Stomach (tissue), 9 donors: ENCODE measurements around the gene LCTL. TPM values are rescaled to one million over a fixed set of nuclear protein-coding genes. Genes with fewer than 3 reads are reported as not detected.
"Not testable (repeated sequence)": the region's sequence is repeated elsewhere in the genome, so short reads cannot be mapped to it uniquely, and the experiment has no call there.

Experiments used
- DNase-seq, 2 donors: peaks; one replicate each; pipeline versions ENCODE4 v3.0.0 to v3.0.0-alpha.2; 2013 to 2019
- H3K27ac ChIP-seq, 5 donors: fragments of 200-600 bp in 4 of 5; sonication (generic) in 4 of 5; one replicate each; pipeline ENCODE4 v1.5.1; 2013 to 2019; ENCODE audit warnings: mild to moderate bottlenecking in 1 of 5, moderate library complexity in 1 of 5
- H3K27me3 ChIP-seq, 3 donors: fragments of 200-600 bp; sonication (generic); one replicate each; pipeline ENCODE4 v1.5.1; 2017 to 2019; ENCODE audit warnings: mixed run types in 1 of 3
- H3K36me3 ChIP-seq, 4 donors: fragments of 200-600 bp; sonication (generic); 1 replicate in 3 of 4; 2 replicates in 1 of 4; pipeline ENCODE4 v1.5.1; 2016 to 2019
- H3K4me1 ChIP-seq, 4 donors: fragments of 200-600 bp; sonication (generic); one replicate each; pipeline ENCODE4 v1.5.1; 2016 to 2019
- H3K4me3 ChIP-seq, 4 donors: fragments of 200-600 bp; sonication (generic) in 3 of 4; one replicate each; pipeline ENCODE4 v1.5.1; 2016 to 2019; ENCODE audit warnings: mild to moderate bottlenecking in 1 of 4
- H3K9me3 ChIP-seq, 4 donors: fragments of 200-600 bp; sonication (generic); one replicate each; pipeline ENCODE4 v1.5.1; 2016 to 2019
- CTCF ChIP-seq, 7 experiments: fragments of 450-650 bp in 4 of 7; fragments of 200-600 bp in 3 of 7; sonication (generic) in 3 of 7; IDR thresholded peaks; one replicate each; pipeline ENCODE4 v1.5.1; 2016 to 2019; ENCODE audit warnings: antibody characterized with exemption in 7 of 7, control low read depth in 2 of 7, mild to moderate bottlenecking in 1 of 7
- EP300 ChIP-seq: sonication (generic); formaldehyde crosslinking; IDR thresholded peaks from one replicate; pipeline ENCODE4 v1.6.1; 2017; ENCODE audit warnings: antibody characterized with exemption
- POLR2A ChIP-seq, 4 donors: fragments of 450-650 bp; IDR thresholded peaks; one replicate each; pipeline ENCODE4 v1.6.1; 2016; ENCODE audit warnings: antibody characterized with exemption in 4 of 4, control low read depth in 2 of 4, mild to moderate bottlenecking in 1 of 4, moderate library complexity in 1 of 4
- POLR2AphosphoS5 ChIP-seq, 3 donors: sonication (generic); formaldehyde crosslinking; IDR thresholded peaks; one replicate each; pipeline ENCODE4 v1.6.1; 2016; ENCODE audit warnings: antibody characterized with exemption in 3 of 3
- WGBS, 5 donors: extraction: QIAGEN DNeasy Blood & Tissue Kit in 3 of 5; methylation state at CpG; one replicate each; pipeline versions ENCODE4 v1.1.5 to v1.1.7; 2013 to 2018; 5-methylcytosine and 5-hydroxymethylcytosine counted together
- intact Hi-C: fragments of 100-400 bp; cut with DNase I; formaldehyde crosslinking; loops from one replicate; pipeline ENCODE4 v1.15.1; 2023; ENCODE audit warnings: low total_unique reads
- polyA plus RNA-seq, 3 donors: library from polyadenylated mRNA; stranded (reverse); fragments of 200-250 nt; gene quantifications; one replicate each; pipeline ENCODE4 v1.2.3, GENCODE V29; 2013
- total RNA-seq, 5 donors: library from RNA; depleted of rRNA; stranded (reverse); fragments of >200 nt; gene quantifications; one replicate each; pipeline versions ENCODE4 v1.1.0 to v1.2.3, GENCODE V29; 2014 to 2016
- donor health status: healthy with polysubstance abuse.
- donor health status: Bipolar disorder and iron deficiency.
- donor health status: healthy.

Gene LCTL
- total and polyA plus RNA-seq, 8 donors, result not detected

GRCh38 chr15:66505818-66506217, 60.0 kb downstream of the LCTL start:
- no peaks in the 10 kb centered on the region for H3K9me3 ChIP-seq
- peaks cover 22 to 25% (median 25%) of the 10 kb centered on the region in 4 donors for H3K36me3 ChIP-seq
- peak overlapping the region; percentile 63 to 96 (median 75) for H3K4me3 ChIP-seq
- intact Hi-C loops, result no loop called here
- H3K27me3 ChIP-seq, result no peaks in the 10 kb centered on the region
- WGBS, 5 donors, result 27 to 31% (median 28%) methylated on average over 4 of the region's 4 CpGs
- no peak for DNase-seq
- H3K4me1 ChIP-seq, result peaks cover 18 to 43% (median 38%) of the 10 kb centered on the region in 4 donors
- H3K27ac ChIP-seq, result peak overlapping the region in 4 of 5 donors; percentile 91 to 96 (median 94)
- TF ChIP-seq CTCF (IDR thresholded peaks at IDR 0.05), result no peak
- TF ChIP-seq POLR2AphosphoS5 (IDR thresholded peaks at IDR 0.05), result no peak
- TF ChIP-seq POLR2A (IDR thresholded peaks at IDR 0.05), result no peak
- TF ChIP-seq EP300, result no peak

- intact Hi-C loops, result no loop called here
- Histone ChIP-seq H3K27ac (peak overlapping the region; percentile 82 to 96 (median 94)), H3K36me3 (peaks cover 26 to 29% (median 29%) of the 10 kb centered on the region in 4 donors), H3K27me3 (no peaks in the 10 kb centered on the region), H3K9me3 (no peaks in the 10 kb centered on the region), H3K4me1 (peaks cover 18 to 46% (median 38%) of the 10 kb centered on the region in 4 donors), H3K4me3 (peak overlapping the region; percentile 63 to 96 (median 75))
- TF ChIP-seq POLR2AphosphoS5 (IDR thresholded peaks at IDR 0.05) (no peak), CTCF (IDR thresholded peaks at IDR 0.05) (no peak), POLR2A (IDR thresholded peaks at IDR 0.05) (no peak), EP300 (no peak)
- WGBS, 5 donors, result 0 to 2% (median 1%) methylated on average over 13 of the region's 13 CpGs
- DNase-seq, result no peak
Measured at GRCh38 chr15:66505430-66505811, 60.4 kb downstream of the LCTL start.

GRCh38 chr15:66504563-66505429, 61.0 kb downstream of the LCTL start, which contains the start of the genes RPL4 and ZWILCH:
Gene RPL4, minus strand, starts transcription at chr15:66504855. Its CDS starts 65 bp downstream, at chr15:66504790.
Gene ZWILCH, plus strand, starts transcription at chr15:66505326. Its CDS starts 13 bp downstream, at chr15:66505339.
- intact Hi-C loops, result no loop called here
- peak; percentile 82 to 94 for DNase-seq
- Histone ChIP-seq H3K27me3 (no peaks in the 10 kb centered on the region), H3K4me3 (peak within 1 kb of the TSS; percentile 63 to 96 (median 75)), H3K36me3 (peaks cover 32 to 36% (median 35%) of the 10 kb centered on the region in 4 donors), H3K9me3 (no peaks in the 10 kb centered on the region), H3K27ac (peak within 1 kb of the TSS; percentile 82 to 96 (median 94)), H3K4me1 (peaks cover 18 to 49% (median 38%) of the 10 kb centered on the region in 4 donors)
- TF ChIP-seq POLR2AphosphoS5 (IDR thresholded peaks at IDR 0.05), result peak; percentile 79 to 99 (median 99)
- TF ChIP-seq CTCF (IDR thresholded peaks at IDR 0.05), result peak in 3 of 7 experiments; percentile 9 to 30 (median 18)
- TF ChIP-seq POLR2A (IDR thresholded peaks at IDR 0.05), result peak in 2 of 4 donors; percentile 93 to 96
- TF ChIP-seq EP300, result no peak
- 0 to 1% (median 0%) methylated on average over 44 to 46 of the region's 46 CpGs for WGBS, 5 donors

- intact Hi-C loops, result no loop called here
- peak in 1 of 2 donors; percentile 19 for DNase-seq
- TF ChIP-seq POLR2A (IDR thresholded peaks at IDR 0.05), result no peak
- TF ChIP-seq CTCF (IDR thresholded peaks at IDR 0.05), result no peak
- no peak for TF ChIP-seq EP300
- no peak for TF ChIP-seq POLR2AphosphoS5 (IDR thresholded peaks at IDR 0.05)
Measured at GRCh38 chr15:66503780-66504562, 61.8 kb downstream of the LCTL start.

GRCh38 chr15:66503041-66503648, 62.7 kb downstream of the LCTL start:
- H3K36me3 ChIP-seq, result peaks cover 44 to 52% (median 52%) of the 10 kb centered on the region in 4 donors
- H3K27ac ChIP-seq, result peak overlapping the region in 4 of 5 donors; percentile 91 to 96 (median 94)
- H3K27me3 ChIP-seq, H3K9me3 ChIP-seq, intact Hi-C loops, DNase-seq: not testable (repeated sequence)
- WGBS, 5 donors, result 25 to 42% (median 32%) methylated on average over 13 of the region's 13 CpGs
- H3K4me1 ChIP-seq, result peaks cover 18 to 64% (median 43%) of the 10 kb centered on the region in 4 donors
- peak overlapping the region; percentile 63 to 96 (median 75) for H3K4me3 ChIP-seq

More at GRCh38 chr15:66503780-66504562, 61.8 kb downstream of the LCTL start:
- peak overlapping the region; percentile 63 to 96 (median 75) for H3K4me3 ChIP-seq
- H3K36me3 ChIP-seq, result peaks cover 41 to 44% (median 43%) of the 10 kb centered on the region in 4 donors
- peak overlapping the region; percentile 82 to 96 (median 94) for H3K27ac ChIP-seq
- H3K9me3 ChIP-seq, result no peaks in the 10 kb centered on the region
- 0 to 1% (median 0%) methylated on average over 12 of the region's 12 CpGs for WGBS, 5 donors
- H3K27me3 ChIP-seq, result no peaks in the 10 kb centered on the region
- peaks cover 18 to 56% (median 38%) of the 10 kb centered on the region in 4 donors for H3K4me1 ChIP-seq
